Endothelial cell of umbilical vein (primary cell): ENCODE results near the gene IL4R. TPM values are rescaled to one million over a fixed set of nuclear protein-coding genes. Genes with fewer than 3 reads are reported as not detected.

Source experiments
- BruUV-seq: library from RNA; stranded (reverse); fragments of 400-500 nt; replicated peaks from 2 replicates; lab custom pipeline; 2021; lab: Mats Ljungman, UMichigan
- CTCF ChIA-PET: fragments of 300-600, 350-600 bp; sonication (Branson Sonifier 250); formaldehyde crosslinking; loops from one replicate; lab custom pipeline; 2021; ENCODE audit warnings: antibody characterized with exemption, inconsistent platforms; lab: Charles Lee
- POLR2A ChIA-PET: fragments of 300-600, 350-600 bp; sonication (Branson Sonifier 250); formaldehyde crosslinking; loops from one replicate; lab custom pipeline; 2021; ENCODE audit warnings: antibody characterized with exemption, inconsistent platforms; lab: Charles Lee
- DNase-seq: peaks from one replicate; pipeline ENCODE4 v3.0.0-alpha.2; 2011; ENCODE audit warnings: low read depth, low spot score
- FAIRE-seq: peaks from 2 replicates; lab custom pipeline; 2011; peaks lifted over from hg19 to GRCh38; lab: Jason Lieb, UNC
- H2AFZ ChIP-seq: 2 replicates; pipeline ENCODE4 v1.6.0; 2012; ENCODE audit warnings: low read depth, low read length, control low read depth, inconsistent platforms
- H3K27ac ChIP-seq: 2 replicates; pipeline ENCODE4 v1.5.1; 2011; ENCODE audit warnings: low read depth, mild to moderate bottlenecking, control low read depth, low read length, moderate library complexity; ENCODE audit not compliant: insufficient read depth
- H3K27me3 ChIP-seq, 2 experiments: 2 replicates each; pipeline versions ENCODE4 v1.6.0 to v1.6.1; 2011; ENCODE audit warnings: low read length in 2 of 2, mixed read lengths in 1 of 2; ENCODE audit not compliant: control insufficient read depth in 2 of 2, insufficient read depth in 2 of 2
- H3K36me3 ChIP-seq, 2 experiments: 2 replicates in 1 of 2; 3 replicates in 1 of 2; pipeline ENCODE4 v1.5.1; 2011; ENCODE audit warnings: low read length in 2 of 2, mild to moderate bottlenecking in 1 of 2, moderate library complexity in 1 of 2; ENCODE audit not compliant: control insufficient read depth in 2 of 2, insufficient read depth in 2 of 2; ENCODE audit errors: extremely low read depth in 1 of 2
- H3K4me1 ChIP-seq: 3 replicates; pipeline ENCODE4 v1.5.1; 2011; ENCODE audit warnings: mild to moderate bottlenecking, low read length; ENCODE audit not compliant: control insufficient read depth, insufficient read depth; ENCODE audit errors: extremely low read depth
- H3K4me2 ChIP-seq: 2 replicates; pipeline ENCODE4 v1.6.1; 2011; ENCODE audit warnings: low read length, control low read depth, mixed read lengths; ENCODE audit not compliant: insufficient read depth
- H3K4me3 ChIP-seq, 3 experiments: fragments of 200-600 bp in 1 of 3; sonication (generic), shearing (Covaris generic) in 1 of 3; replicated peaks in 1 of 3; 2 replicates each; pipeline ENCODE4 v1.5.1; 2011 to 2016; ENCODE audit warnings: control low read depth in 3 of 3, low read length in 3 of 3, mild to moderate bottlenecking in 2 of 3, inconsistent platforms in 1 of 3, low read depth in 1 of 3, moderate library complexity in 1 of 3; ENCODE audit not compliant: insufficient read depth in 1 of 3
- H3K79me2 ChIP-seq: 2 replicates; pipeline ENCODE4 v1.6.0; 2012; ENCODE audit warnings: low read length, inconsistent platforms; ENCODE audit not compliant: control insufficient read depth, insufficient read depth
- H3K9ac ChIP-seq: replicated peaks from 2 replicates; pipeline ENCODE3; 2011; ENCODE audit warnings: low read length, control low read depth; ENCODE audit not compliant: insufficient read depth; ENCODE audit errors: extremely low read depth
- H3K9me1 ChIP-seq: replicated peaks from 3 replicates; pipeline ENCODE4 v1.6.0; 2011; ENCODE audit warnings: mild to moderate bottlenecking, low read length; ENCODE audit not compliant: control insufficient read depth, insufficient read depth; ENCODE audit errors: extremely low read depth
- H3K9me3 ChIP-seq: replicated peaks from 2 replicates; pipeline ENCODE4 v1.5.1; 2012; ENCODE audit warnings: low read length, inconsistent platforms; ENCODE audit not compliant: control insufficient read depth, insufficient read depth
- H4K20me1 ChIP-seq: replicated peaks from 2 replicates; pipeline ENCODE3; 2011; ENCODE audit warnings: mild to moderate bottlenecking, low read length; ENCODE audit not compliant: control insufficient read depth, insufficient read depth; ENCODE audit errors: extremely low read depth
- CTCF ChIP-seq, 2 donors: IDR thresholded peaks; 1 replicate in 1 of 2; 2 replicates in 1 of 2; pipeline ENCODE4 v1.5.1; 2011; ENCODE audit warnings: low read length in 2 of 2, mild to moderate bottlenecking in 2 of 2, moderate library complexity in 2 of 2, control low read depth in 1 of 2, inconsistent platforms in 1 of 2, low read depth in 1 of 2; ENCODE audit not compliant: insufficient read depth in 1 of 2; ENCODE audit errors: extremely low read depth in 1 of 2
- EZH2 ChIP-seq: IDR thresholded peaks from 2 replicates; pipeline ENCODE4 v1.6.1; 2012; ENCODE audit warnings: borderline replicate concordance, low read depth, mild to moderate bottlenecking, moderate library complexity, low read length, inconsistent platforms; ENCODE audit not compliant: severe bottlenecking
- FOS ChIP-seq: IDR thresholded peaks from 2 replicates; pipeline ENCODE4 v1.6.1; 2011; ENCODE audit warnings: mild to moderate bottlenecking, low read length, moderate library complexity, borderline replicate concordance; ENCODE audit not compliant: insufficient read depth
- GATA2 ChIP-seq: IDR thresholded peaks from 2 replicates; pipeline ENCODE4 v1.7.0; 2011; ENCODE audit warnings: low read depth, mild to moderate bottlenecking, moderate library complexity, mixed read lengths, low read length; ENCODE audit not compliant: insufficient read length, insufficient read depth
- MYC ChIP-seq: IDR thresholded peaks from one replicate; pipeline ENCODE4 v1.6.1; 2011; ENCODE audit warnings: mild to moderate bottlenecking, low read depth, low read length
- POLR2A ChIP-seq: IDR thresholded peaks from 2 replicates; pipeline ENCODE4 v1.6.1; 2012; ENCODE audit warnings: low read depth, mild to moderate bottlenecking, control low read depth, low read length
- dilution Hi-C: fragments of 300-500 bp; cut with MboI; formaldehyde crosslinking; loops from one replicate; pipeline ENCODE4 v1.15.0; 2019; ENCODE audit warnings: low sequenced_read_pairs; ENCODE audit not compliant: extremely low pct_ligation_motif_present
- intact Hi-C: fragments of 100-400 bp; cut with micrococcal nuclease; formaldehyde crosslinking; loops from one replicate; pipeline ENCODE4 v1.10.0; 2022
- polyA plus RNA-seq, 4 experiments: library from polyadenylated mRNA; depleted of rRNA in 3 of 4; stranded (reverse) in 3 of 4; unstranded in 1 of 4; fragments of >200 nt; gene quantifications; 2 replicates each; pipeline versions ENCODE4 v1.2.1 to v1.2.3, GENCODE V29; 2011 to 2012; ENCODE audit warnings: missing spikeins in 1 of 4
- total RNA-seq: library from RNA; stranded (reverse); gene quantifications from 2 replicates; pipeline ENCODE4 v1.2.3, GENCODE V29; 2021

The IL4R gene
- total and polyA plus RNA-seq, 2 donors (not counting 3 experiments of a cell fraction or from before 2014, with no cell fraction given) = 138 to 139 TPM

DNA sequence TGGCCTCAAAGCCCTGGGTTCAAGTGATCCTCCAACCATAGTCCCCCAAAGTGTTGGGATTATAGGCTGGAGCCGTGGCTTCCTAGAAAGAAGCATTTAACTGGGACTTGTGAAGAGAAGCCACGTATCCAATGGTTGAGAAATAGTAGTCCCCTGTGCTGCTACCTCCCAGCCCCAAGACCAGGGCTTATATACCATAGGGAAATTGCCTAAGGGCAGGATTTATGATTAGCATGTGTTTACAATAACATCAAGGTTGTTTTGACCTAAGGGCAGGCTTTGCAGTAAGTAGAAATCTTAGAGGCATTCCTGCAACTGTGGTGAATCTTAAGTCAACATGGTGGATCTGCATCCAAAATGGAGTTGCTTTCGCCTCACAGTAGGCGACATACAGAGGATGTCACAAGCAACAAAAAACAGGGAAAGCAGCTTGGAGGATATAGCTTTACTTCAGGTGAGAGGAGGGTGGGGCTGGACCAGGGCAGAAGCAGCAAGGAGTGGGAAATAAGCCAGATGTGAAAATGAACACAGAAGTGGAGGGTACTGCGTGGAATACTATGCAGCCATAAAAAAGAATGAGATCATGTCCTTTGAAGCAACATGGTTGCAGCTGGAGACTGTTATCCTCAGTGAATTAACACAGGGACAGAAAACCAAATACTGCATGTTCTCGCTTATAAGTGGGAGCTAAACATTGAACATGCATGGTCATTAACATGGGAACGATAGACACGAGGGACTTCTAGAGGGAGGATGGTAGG, 26.5 kb upstream of the IL4R start:
- Histone ChIP-seq H3K27me3 (no peaks in the 10 kb centered on the region), H2AFZ (no peak overlapping the region), H3K4me1 (peaks cover 15% of the 10 kb centered on the region), H4K20me1 (no peaks in the 10 kb centered on the region), H3K4me2 (no peak overlapping the region), H3K9ac (peak overlapping the region; percentile 32), H3K9me3 (no peaks in the 10 kb centered on the region), H3K79me2 (no peaks in the 10 kb centered on the region), H3K36me3 (no peaks in the 10 kb centered on the region), H3K4me3 (no peak overlapping the region), H3K27ac (peak overlapping the region; percentile 86), H3K9me1 (no peaks in the 10 kb centered on the region)
- POLR2A ChIA-PET = interaction anchor here (1.4 kb wide), 1 partner anchor 46 kb away, joined by 3 read pairs; no protein-coding TSS in a partner anchor
- CTCF ChIA-PET = interaction anchor here (1.0 to 2.4 kb wide), 5 partner anchors 11 to 52 kb away, joined by 3 to 11 read pairs (median 3); no protein-coding TSS in a partner anchor
- no peak for DNase-seq
- no peak for FAIRE-seq
- dilution Hi-C loops (no loop called here), intact Hi-C loops (loop anchor here (2.0 kb wide), 2 partner anchors 18 to 40 kb away; partner anchors contain the start of gene NSMCE1)
- BruUV-seq = no TSS peak
- TF ChIP-seq GATA2 (no peak), CTCF (IDR thresholded peaks at IDR 0.05; ENCODE audit: extremely low read depth in 1 of 2, insufficient read depth in 1 of 2, low read depth in 1 of 2, low read length in 2 of 2) (no peak), EZH2 (no peak), MYC (no peak), POLR2A (no peak), FOS (no peak)
